Measurements from ENCODE around the gene KLF16. TPM values are rescaled to one million over a fixed set of nuclear protein-coding genes. Genes with fewer than 3 reads are reported as not detected.

Gene KLF16
- total and polyA plus RNA-seq, 2 donors from 2014 or later, result 10.4 to 22.2 TPM

DNA sequence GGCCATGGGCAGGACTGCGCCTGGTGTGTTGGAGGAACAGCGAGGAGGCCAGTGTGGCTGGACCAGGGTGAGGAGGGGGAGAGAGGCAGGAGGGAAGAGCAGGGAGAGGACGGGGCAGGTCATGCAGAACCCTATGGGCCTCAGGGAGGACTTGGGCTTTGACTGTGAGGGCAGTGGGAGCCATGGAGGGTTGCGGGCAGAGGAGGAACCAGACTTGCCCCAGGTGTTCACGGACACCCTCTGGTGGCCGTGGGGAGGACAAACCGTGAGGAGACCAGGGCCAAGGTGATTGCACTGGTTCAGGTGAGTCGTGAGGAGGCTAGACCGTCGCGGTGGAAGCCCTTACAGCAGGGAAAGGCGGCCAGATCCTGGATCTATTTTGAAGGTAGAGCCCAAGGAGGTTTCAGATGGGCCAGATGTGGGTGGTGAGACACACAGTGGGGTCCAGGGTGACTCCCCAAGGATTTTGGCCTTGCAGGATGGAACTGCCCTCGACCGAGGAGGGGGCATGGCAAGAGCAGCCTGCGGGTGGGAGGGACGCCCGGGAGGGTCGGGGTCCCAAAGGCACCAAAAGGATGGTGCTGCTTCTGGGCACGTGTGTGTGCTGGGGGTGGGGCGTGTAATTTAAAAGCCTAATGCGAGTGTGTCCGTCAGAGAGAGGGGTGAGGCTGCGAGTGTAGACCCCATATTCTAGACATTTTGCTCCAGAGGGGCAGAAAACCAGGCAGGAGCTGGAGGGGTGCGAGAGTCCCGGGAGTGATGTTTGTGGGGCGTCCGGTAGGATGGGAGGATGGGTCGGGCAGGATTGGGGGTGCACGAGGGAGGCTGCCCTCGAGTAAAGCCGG lies 12.3 kb downstream of the KLF16 start:
- no peak overlapping the region for H3K9ac ChIP-seq (ENCODE audit: low read length in 3 of 3)
- intact Hi-C loops (cut with DNase I), result no loop called here
- H3K4me3 ChIP-seq (ENCODE audit: low read length in 3 of 3), result no peak overlapping the region
- no peaks in the 10 kb centered on the region for H3K9me3 ChIP-seq (ENCODE audit: control insufficient read depth in 2 of 3, insufficient read depth in 1 of 3, low read length in 3 of 3)
- H3K27ac ChIP-seq (ENCODE audit: low read depth in 2 of 2, low read length in 2 of 2), result no peak overlapping the region
- H3K27me3 ChIP-seq (ENCODE audit: control insufficient read depth, insufficient read depth, low read length), result no peaks in the 10 kb centered on the region
- no peaks in the 10 kb centered on the region for H3K36me3 ChIP-seq (ENCODE audit: control insufficient read depth in 2 of 3, insufficient read depth in 3 of 3, low read length in 3 of 3)
- TF ChIP-seq, protein P1, sequence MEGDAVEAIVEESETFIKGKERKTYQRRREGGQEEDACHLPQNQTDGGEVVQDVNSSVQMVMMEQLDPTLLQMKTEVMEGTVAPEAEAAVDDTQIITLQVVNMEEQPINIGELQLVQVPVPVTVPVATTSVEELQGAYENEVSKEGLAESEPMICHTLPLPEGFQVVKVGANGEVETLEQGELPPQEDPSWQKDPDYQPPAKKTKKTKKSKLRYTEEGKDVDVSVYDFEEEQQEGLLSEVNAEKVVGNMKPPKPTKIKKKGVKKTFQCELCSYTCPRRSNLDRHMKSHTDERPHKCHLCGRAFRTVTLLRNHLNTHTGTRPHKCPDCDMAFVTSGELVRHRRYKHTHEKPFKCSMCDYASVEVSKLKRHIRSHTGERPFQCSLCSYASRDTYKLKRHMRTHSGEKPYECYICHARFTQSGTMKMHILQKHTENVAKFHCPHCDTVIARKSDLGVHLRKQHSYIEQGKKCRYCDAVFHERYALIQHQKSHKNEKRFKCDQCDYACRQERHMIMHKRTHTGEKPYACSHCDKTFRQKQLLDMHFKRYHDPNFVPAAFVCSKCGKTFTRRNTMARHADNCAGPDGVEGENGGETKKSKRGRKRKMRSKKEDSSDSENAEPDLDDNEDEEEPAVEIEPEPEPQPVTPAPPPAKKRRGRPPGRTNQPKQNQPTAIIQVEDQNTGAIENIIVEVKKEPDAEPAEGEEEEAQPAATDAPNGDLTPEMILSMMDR (IDR thresholded peaks at IDR 0.05; ENCODE audit: borderline replicate concordance, extremely low read depth, insufficient read depth), result no peak
- DNase-seq, result peak in 1 of 5 donors; percentile 72
- peaks cover 0 to 25% (median 10%) of the 10 kb centered on the region in 3 donors for H3K4me1 ChIP-seq (ENCODE audit: control insufficient read depth in 2 of 3, insufficient read depth in 2 of 3, low read depth in 1 of 3, low read length in 3 of 3)
- FAIRE-seq, result no peak

DNA sequence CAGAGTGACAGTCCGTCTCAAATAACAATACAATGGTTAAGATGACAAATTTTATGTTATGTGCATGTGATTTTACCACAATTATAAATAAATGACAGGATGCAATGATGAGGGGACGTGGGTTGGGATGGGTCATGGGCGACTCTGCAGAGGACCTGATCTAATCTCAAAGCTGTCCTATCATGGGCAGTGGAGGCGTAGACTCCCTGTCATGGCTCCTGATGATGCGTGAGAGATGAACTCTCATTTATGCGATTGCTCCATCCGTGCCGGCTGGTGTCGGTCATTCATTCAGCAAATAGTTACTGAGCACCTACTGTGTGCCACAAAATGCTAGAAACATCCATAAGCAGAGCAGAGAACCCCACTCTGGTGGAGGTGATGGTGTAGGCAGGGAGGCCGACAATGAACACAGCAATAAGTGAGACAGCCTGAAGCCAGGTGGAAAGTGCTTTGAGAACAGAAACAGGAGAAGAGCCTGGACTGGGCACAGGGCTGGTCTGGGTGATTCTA lies 13.4 kb downstream of the KLF16 start:
- no peaks in the 10 kb centered on the region for H3K27me3 ChIP-seq (ENCODE audit: control insufficient read depth, insufficient read depth, low read length)
- no peak overlapping the region for H3K4me3 ChIP-seq (ENCODE audit: low read length in 3 of 3)
- no peaks in the 10 kb centered on the region for H3K9me3 ChIP-seq (ENCODE audit: control insufficient read depth in 2 of 3, insufficient read depth in 1 of 3, low read length in 3 of 3)
- H3K9ac ChIP-seq (ENCODE audit: low read length in 3 of 3), result no peak overlapping the region
- no peak overlapping the region for H3K27ac ChIP-seq (ENCODE audit: low read depth in 2 of 2, low read length in 2 of 2)
- intact Hi-C loops (cut with DNase I), result no loop called here
- TF ChIP-seq, protein P1 (IDR thresholded peaks at IDR 0.05; ENCODE audit: borderline replicate concordance, extremely low read depth, insufficient read depth), result no peak
- H3K4me1 ChIP-seq (ENCODE audit: control insufficient read depth in 2 of 3, insufficient read depth in 2 of 3, low read depth in 1 of 3, low read length in 3 of 3), result peaks cover 0 to 25% (median 12%) of the 10 kb centered on the region in 3 donors
- DNase-seq, result no peak
- H3K36me3 ChIP-seq (ENCODE audit: control insufficient read depth in 2 of 3, insufficient read depth in 3 of 3, low read length in 3 of 3), result no peaks in the 10 kb centered on the region
- FAIRE-seq, result no peak

DNA sequence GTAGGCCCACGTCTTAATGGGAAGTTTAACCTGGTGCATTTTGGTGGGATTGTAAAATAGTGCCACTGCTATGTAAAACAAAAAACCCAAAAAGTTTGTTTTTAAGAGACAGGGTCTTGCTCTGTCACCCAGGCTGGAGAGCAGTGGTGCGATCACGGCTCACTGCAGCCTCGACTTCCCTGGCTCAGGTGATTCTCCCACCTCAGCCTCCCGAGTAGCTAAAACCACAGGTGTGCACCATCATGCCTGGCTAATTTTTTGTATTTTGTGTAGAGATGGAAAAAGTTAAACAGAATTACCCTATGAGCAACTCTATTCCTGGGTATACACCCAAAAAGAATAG lies 14.3 kb downstream of the KLF16 start:
- Histone ChIP-seq H3K27me3 (ENCODE audit: control insufficient read depth, insufficient read depth, low read length) (no peaks in the 10 kb centered on the region), H3K9me3 (ENCODE audit: control insufficient read depth in 2 of 3, insufficient read depth in 1 of 3, low read length in 3 of 3) (no peaks in the 10 kb centered on the region), H3K27ac (ENCODE audit: low read depth in 2 of 2, low read length in 2 of 2) (no peak overlapping the region), H3K4me1 (ENCODE audit: control insufficient read depth in 2 of 3, insufficient read depth in 2 of 3, low read depth in 1 of 3, low read length in 3 of 3) (peaks cover 0 to 30% (median 12%) of the 10 kb centered on the region in 3 donors), H3K4me3 (ENCODE audit: low read length in 3 of 3) (no peak overlapping the region), H3K36me3 (ENCODE audit: control insufficient read depth in 2 of 3, insufficient read depth in 3 of 3, low read length in 3 of 3) (no peaks in the 10 kb centered on the region), H3K9ac (ENCODE audit: low read length in 3 of 3) (peak overlapping the region in 1 of 3 donors; percentile 91)
- no peak for DNase-seq
- TF ChIP-seq, protein P1 (IDR thresholded peaks at IDR 0.05; ENCODE audit: borderline replicate concordance, extremely low read depth, insufficient read depth), result no peak
- no peak for FAIRE-seq
- intact Hi-C loops (cut with DNase I), result no loop called here

All from kidney (tissue), 14 donors.